K562 (cell line): ENCODE results near the gene ZFYVE27. TPM values are rescaled to one million over a fixed set of nuclear protein-coding genes. Genes with fewer than 3 reads are reported as not detected.

Experiments
- ARID1B ChIP-seq: fragments of 450-650 bp; IDR thresholded peaks from 2 replicates; pipeline ENCODE4 v1.6.1; 2016; ENCODE audit warnings: antibody characterized with exemption, mild to moderate bottlenecking, inconsistent platforms
- BACH1 ChIP-seq: fragments of 200-800 bp; sonication (Bioruptor generic); IDR thresholded peaks from 2 replicates; pipeline ENCODE4 v1.6.1; 2016; ENCODE audit warnings: missing genetic modification characterization, missing compliant biosample characterization
- CBFA2T3 ChIP-seq: fragments of 450-650 bp; IDR thresholded peaks from 2 replicates; pipeline ENCODE4 v1.6.1; 2017
- DNMT1 ChIP-seq: fragments of 450-650 bp; IDR thresholded peaks from 2 replicates; pipeline ENCODE4 v1.6.1; 2016; ENCODE audit warnings: antibody characterized with exemption, mild to moderate bottlenecking
- JUND ChIP-seq, 2 experiments: IDR thresholded peaks; 2 replicates in 1 of 2; 3 replicates in 1 of 2; pipeline ENCODE4 v1.6.1; 2011; ENCODE audit warnings: borderline replicate concordance in 2 of 2, low read depth in 2 of 2, low read length in 2 of 2, improper control_type of control experiment in 1 of 2, missing biosample characterization in 1 of 2, missing genetic modification characterization in 1 of 2, missing genetic modification reagents in 1 of 2
- MTA1 ChIP-seq: fragments of 450-650 bp; IDR thresholded peaks from 2 replicates; pipeline ENCODE4 v1.6.1; 2017; ENCODE audit warnings: borderline replicate concordance
- NR0B1 ChIP-seq: fragments of 450-650 bp; IDR thresholded peaks from one replicate; pipeline ENCODE4 v1.6.1; 2018; ENCODE audit warnings: mild to moderate bottlenecking, moderate library complexity; ENCODE audit not compliant: partially characterized antibody
- NR2C2 ChIP-seq, 2 experiments: fragments of 200-800 bp in 1 of 2; sonication (Bioruptor generic) in 1 of 2; sonication (generic) in 1 of 2; formaldehyde crosslinking in 1 of 2; IDR thresholded peaks; 2 replicates each; pipeline versions ENCODE4 v1.6.1 to v1.8.0; 2016 to 2022; ENCODE audit warnings: mild to moderate bottlenecking in 1 of 2, missing compliant biosample characterization in 1 of 2, missing genetic modification characterization in 1 of 2, missing genetic modification reagents in 1 of 2
- SFPQ ChIP-seq: fragments of 200-400 bp; formaldehyde crosslinking; IDR thresholded peaks from 2 replicates; pipeline ENCODE4 v1.6.1; 2017; ENCODE audit warnings: mild to moderate bottlenecking, low read depth, low read length, moderate library complexity
- SIRT6 ChIP-seq: IDR thresholded peaks from one replicate; pipeline ENCODE4 v1.6.1; 2012; ENCODE audit warnings: low read depth, mild to moderate bottlenecking, control low read depth, inconsistent platforms, low read length, moderate library complexity
- SP1 ChIP-seq: sonication (generic); formaldehyde crosslinking; IDR thresholded peaks from 2 replicates; pipeline ENCODE4 v1.8.1; 2022; ENCODE audit warnings: mild to moderate bottlenecking, missing genetic modification reagents
- THRA ChIP-seq: fragments of 450-650 bp; IDR thresholded peaks from 2 replicates; pipeline ENCODE4 v1.6.1; 2017; ENCODE audit warnings: mild to moderate bottlenecking, moderate library complexity
- polyA plus RNA-seq, 8 experiments: library from polyadenylated mRNA; depleted of rRNA in 4 of 8; stranded (reverse) in 5 of 8; unstranded in 3 of 8; fragments of >200 nt; fragmentation: Nextera tagmentation in 2 of 8; fragmentation: Illumina TruSeq in 1 of 8; extraction: Ambion mirVana in 2 of 8; extraction: Trizol in 1 of 8; gene quantifications; 2 replicates each; pipeline versions ENCODE4 v1.2.1 to v1.2.3, GENCODE V29; 2011 to 2014; ENCODE audit warnings: inconsistent platforms in 1 of 8, missing spikeins in 1 of 8
- total RNA-seq, 7 experiments: library from RNA; depleted of rRNA in 6 of 7; stranded (reverse); fragments of >200 nt in 6 of 7; fragmentation: Illumina TruSeq in 2 of 7; extraction: Trizol in 2 of 7; gene quantifications; 2 replicates each; pipeline versions ENCODE4 v1.2.1 to v1.2.3, GENCODE V29; 2011 to 2021; ENCODE audit warnings: low replicate concordance in 1 of 7
- TF ChIP-seq, protein P1 (sequence below): sonication (generic); formaldehyde crosslinking; IDR thresholded peaks from 2 replicates; pipeline ENCODE4 v1.8.0; 2023; ENCODE audit warnings: mild to moderate bottlenecking, missing genetic modification reagents

The ZFYVE27 gene
- total and polyA plus RNA-seq, 9 of the 15 experiments (the other 6 are each of a cell fraction or from before 2014, with no cell fraction given) = 0.81 to 21.9 (median 15.3) TPM

- TF ChIP-seq, protein P1, sequence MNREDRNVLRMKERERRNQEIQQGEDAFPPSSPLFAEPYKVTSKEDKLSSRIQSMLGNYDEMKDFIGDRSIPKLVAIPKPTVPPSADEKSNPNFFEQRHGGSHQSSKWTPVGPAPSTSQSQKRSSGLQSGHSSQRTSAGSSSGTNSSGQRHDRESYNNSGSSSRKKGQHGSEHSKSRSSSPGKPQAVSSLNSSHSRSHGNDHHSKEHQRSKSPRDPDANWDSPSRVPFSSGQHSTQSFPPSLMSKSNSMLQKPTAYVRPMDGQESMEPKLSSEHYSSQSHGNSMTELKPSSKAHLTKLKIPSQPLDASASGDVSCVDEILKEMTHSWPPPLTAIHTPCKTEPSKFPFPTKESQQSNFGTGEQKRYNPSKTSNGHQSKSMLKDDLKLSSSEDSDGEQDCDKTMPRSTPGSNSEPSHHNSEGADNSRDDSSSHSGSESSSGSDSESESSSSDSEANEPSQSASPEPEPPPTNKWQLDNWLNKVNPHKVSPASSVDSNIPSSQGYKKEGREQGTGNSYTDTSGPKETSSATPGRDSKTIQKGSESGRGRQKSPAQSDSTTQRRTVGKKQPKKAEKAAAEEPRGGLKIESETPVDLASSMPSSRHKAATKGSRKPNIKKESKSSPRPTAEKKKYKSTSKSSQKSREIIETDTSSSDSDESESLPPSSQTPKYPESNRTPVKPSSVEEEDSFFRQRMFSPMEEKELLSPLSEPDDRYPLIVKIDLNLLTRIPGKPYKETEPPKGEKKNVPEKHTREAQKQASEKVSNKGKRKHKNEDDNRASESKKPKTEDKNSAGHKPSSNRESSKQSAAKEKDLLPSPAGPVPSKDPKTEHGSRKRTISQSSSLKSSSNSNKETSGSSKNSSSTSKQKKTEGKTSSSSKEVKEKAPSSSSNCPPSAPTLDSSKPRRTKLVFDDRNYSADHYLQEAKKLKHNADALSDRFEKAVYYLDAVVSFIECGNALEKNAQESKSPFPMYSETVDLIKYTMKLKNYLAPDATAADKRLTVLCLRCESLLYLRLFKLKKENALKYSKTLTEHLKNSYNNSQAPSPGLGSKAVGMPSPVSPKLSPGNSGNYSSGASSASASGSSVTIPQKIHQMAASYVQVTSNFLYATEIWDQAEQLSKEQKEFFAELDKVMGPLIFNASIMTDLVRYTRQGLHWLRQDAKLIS = no peak
- TF ChIP-seq ARID1B (peak; percentile 62), DNMT1 (no peak), THRA (peak; percentile 85), MTA1 (no peak), JUND (IDR thresholded peaks at IDR 0.05; ENCODE audit: borderline replicate concordance, low read depth, low read length) (no peak), JUND (tag; IDR thresholded peaks at IDR 0.05; ENCODE audit: borderline replicate concordance, low read depth, low read length) (peak; percentile 23; the same call in 1 of the 3 replicates), CBFA2T3 (peak; percentile 77), NR0B1 (no peak), NR2C2 (CRISPR knock-in tag; IDR thresholded peaks at IDR 0.05) (no peak), NR2C2 (tag; IDR thresholded peaks at IDR 0.05) (peak; percentile 51; the same call in 1 of the 2 replicates), SFPQ (no peak), BACH1 (tag) (0 out of 2 replicates have a peak, but pooled peaks have one; percentile 24), SIRT6 (no peak), SP1 (CRISPR knock-in tag) (no peak)
These were observed 6.4 kb downstream of the ZFYVE27 start (continued) for GRCh38 chr10:97743169-97743943.
